ENCODE results near the gene SMIM10. TPM values are rescaled to one million over a fixed set of nuclear protein-coding genes. Genes with fewer than 3 reads are reported as not detected.

The SMIM10 gene
- polyA plus RNA-seq, 1 donor, result 2.8 TPM

Other genes starting within 250 kb of the SMIM10 start
- gene PABIR2, start 193.8 kb upstream of the SMIM10 start, polyA plus RNA-seq, result 30.0 TPM
- 17.8 TPM for gene MOSPD1, start 75.7 kb upstream of the SMIM10 start, polyA plus RNA-seq
- 5.3 TPM for gene RTL8B, start 31.6 kb downstream of the SMIM10 start, polyA plus RNA-seq
- 82.1 TPM for gene RTL8C, start 41.4 kb downstream of the SMIM10 start, polyA plus RNA-seq
- 50.2 TPM for gene RTL8A, start 61.1 kb downstream of the SMIM10 start, polyA plus RNA-seq
- gene SMIM10L2B, start 107.7 kb downstream of the SMIM10 start, polyA plus RNA-seq, result 6.4 TPM
- not detected for gene ETDB, start 129.5 kb downstream of the SMIM10 start, polyA plus RNA-seq
- gene CT55, start 180.4 kb downstream of the SMIM10 start, polyA plus RNA-seq, result 0.06 TPM

All from large intestine (tissue), 1 donor.